GM23338 (cell line): ENCODE measurements around the gene GPR171. TPM values are rescaled to one million over a fixed set of nuclear protein-coding genes. Genes with fewer than 3 reads are reported as not detected.

Source experiments
- ATAC-seq: fragments of 200-7000 bp; cut with Tn5 transposase; 3 replicates; pipeline ENCODE4 v1.9.1; 2020
- DNase-seq: peaks from one replicate; pipeline ENCODE4 v3.0.0-alpha.2; 2015; ENCODE audit warnings: low spot score
- H2AFZ ChIP-seq: fragments of 200-600 bp; sonication (generic); 2 replicates; pipeline ENCODE4 v1.8.0; 2016; ENCODE audit warnings: antibody characterized with exemption, mild to moderate bottlenecking, moderate library complexity
- H3F3A ChIP-seq: fragments of 200-600 bp; sonication (generic); replicated peaks from 2 replicates; pipeline ENCODE4 v1.8.0; 2017; ENCODE audit warnings: antibody characterized with exemption, mixed run types, low read depth
- H3K27ac ChIP-seq: fragments of 200-600 bp; sonication (generic); 2 replicates; pipeline ENCODE4 v1.6.1; 2016; ENCODE audit warnings: low read depth
- H3K27me3 ChIP-seq: fragments of 200-600 bp; sonication (generic); 2 replicates; pipeline ENCODE4 v1.8.0; 2016; ENCODE audit warnings: mild to moderate bottlenecking, mixed run types, moderate library complexity; ENCODE audit not compliant: insufficient read depth
- H3K36me3 ChIP-seq: fragments of 200-600 bp; sonication (generic); 2 replicates; pipeline ENCODE4 v1.8.0; 2016; ENCODE audit warnings: mild to moderate bottlenecking; ENCODE audit not compliant: insufficient read depth
- H3K4me1 ChIP-seq: fragments of 200-600 bp; sonication (generic); 2 replicates; pipeline ENCODE4 v1.8.0; 2016; ENCODE audit warnings: mild to moderate bottlenecking, moderate library complexity; ENCODE audit not compliant: insufficient read depth
- H3K4me2 ChIP-seq: fragments of 200-600 bp; sonication (generic); 2 replicates; pipeline ENCODE4 v1.7.1; 2017; ENCODE audit warnings: mixed run types
- H3K4me3 ChIP-seq: fragments of 200-600 bp; sonication (generic); 2 replicates; pipeline ENCODE4 v1.6.1; 2016; ENCODE audit warnings: mixed run types
- H3K79me2 ChIP-seq: fragments of 200-600 bp; sonication (generic); replicated peaks from 2 replicates; pipeline ENCODE4 v1.8.0; 2017; ENCODE audit warnings: mild to moderate bottlenecking; ENCODE audit not compliant: insufficient read depth
- H3K9me2 ChIP-seq: fragments of 200-600 bp; sonication (generic); 2 replicates; pipeline ENCODE4 v1.8.0; 2017; ENCODE audit not compliant: insufficient read depth
- H4K20me1 ChIP-seq: fragments of 200-600 bp; sonication (generic); replicated peaks from 2 replicates; pipeline ENCODE4 v1.8.0; 2017; ENCODE audit warnings: mild to moderate bottlenecking; ENCODE audit not compliant: insufficient read depth
- H3K27ac Mint-ChIP-seq: 2 replicates; pipeline ENCODE4 v1.8.0; 2020; ENCODE audit warnings: inconsistent platforms, mild to moderate bottlenecking, moderate library complexity, mixed read lengths
- H3K27me3 Mint-ChIP-seq: 3 replicates; pipeline ENCODE4 v1.8.0; 2022; ENCODE audit warnings: low read depth, mild to moderate bottlenecking, moderate library complexity, mixed read lengths, inconsistent platforms; ENCODE audit not compliant: insufficient read depth, poor library complexity
- H3K36me3 Mint-ChIP-seq: 3 replicates; pipeline ENCODE4 v1.8.0; 2021; ENCODE audit warnings: low read depth, mild to moderate bottlenecking, inconsistent platforms, moderate library complexity, mixed read lengths
- H3K4me1 Mint-ChIP-seq: 3 replicates; pipeline ENCODE4 v1.8.0; 2020; ENCODE audit warnings: mild to moderate bottlenecking, inconsistent platforms, mixed read lengths
- H3K4me3 Mint-ChIP-seq: 3 replicates; pipeline ENCODE4 v1.8.0; 2021; ENCODE audit warnings: moderate library complexity, mild to moderate bottlenecking, inconsistent platforms, mixed read lengths
- H3K9me3 Mint-ChIP-seq: 3 replicates; pipeline ENCODE4 v1.8.0; 2020; ENCODE audit warnings: moderate library complexity, mild to moderate bottlenecking, inconsistent platforms, mixed read lengths
- ETS1 ChIP-seq: IDR thresholded peaks from 2 replicates; pipeline ENCODE4 v1.6.1; 2016; ENCODE audit warnings: antibody characterized with exemption
- EZH2 ChIP-seq: fragments of 200-600 bp; sonication (generic); IDR thresholded peaks from one replicate; pipeline ENCODE4 v1.8.0; 2017; ENCODE audit warnings: antibody characterized with exemption, mild to moderate bottlenecking, low read depth; ENCODE audit not compliant: unreplicated experiment
- EZH2phosphoT487 ChIP-seq: fragments of 200-600 bp; sonication (generic); IDR thresholded peaks from one replicate; pipeline ENCODE4 v1.8.1; 2018; ENCODE audit warnings: antibody characterized with exemption; ENCODE audit not compliant: unreplicated experiment
- NANOG ChIP-seq: IDR thresholded peaks from 2 replicates; pipeline ENCODE4 v1.6.1; 2016; ENCODE audit warnings: antibody characterized with exemption, borderline replicate concordance
- POLR2AphosphoS5 ChIP-seq: IDR thresholded peaks from 2 replicates; pipeline ENCODE4 v1.6.1; 2016; ENCODE audit warnings: antibody characterized with exemption, low read depth
- REST ChIP-seq: IDR thresholded peaks from one replicate; pipeline ENCODE4 v1.6.1; 2018; ENCODE audit warnings: antibody characterized with exemption; ENCODE audit not compliant: unreplicated experiment
- ZNF114 ChIP-seq: fragments of 250-450 bp; sonication (Bioruptor Pico); IDR thresholded peaks from 2 replicates; pipeline ENCODE4 v1.5.0; 2020; ENCODE audit warnings: mild to moderate bottlenecking, moderate library complexity
- ZNF331 ChIP-seq: fragments of 250-450 bp; sonication (Bioruptor Pico); IDR thresholded peaks from 2 replicates; pipeline ENCODE4 v1.5.0; 2020; ENCODE audit warnings: low read depth, mild to moderate bottlenecking, moderate library complexity
- polyA plus RNA-seq: library from polyadenylated mRNA; unstranded; fragments of >200 nt; fragmentation: Nextera tagmentation; extraction: Ambion mirVana; gene quantifications from 2 replicates; pipeline ENCODE4 v1.2.1, GENCODE V29; 2016
- total RNA-seq: library from RNA; depleted of rRNA; stranded (reverse); fragments of >200 nt; shearing (Covaris generic); gene quantifications from 2 replicates; pipeline ENCODE4 v1.2.3, GENCODE V29; 2014
- TF ChIP-seq, protein P1 (sequence below): fragments of 250-450 bp; sonication (Bioruptor Pico); IDR thresholded peaks from 2 replicates; pipeline ENCODE4 v1.5.0; 2020; ENCODE audit warnings: mild to moderate bottlenecking, moderate library complexity

Gene GPR171
- total and polyA plus RNA-seq, 2 experiments from 2014 or later, result 3.4 TPM; not detected in 1

DNA sequence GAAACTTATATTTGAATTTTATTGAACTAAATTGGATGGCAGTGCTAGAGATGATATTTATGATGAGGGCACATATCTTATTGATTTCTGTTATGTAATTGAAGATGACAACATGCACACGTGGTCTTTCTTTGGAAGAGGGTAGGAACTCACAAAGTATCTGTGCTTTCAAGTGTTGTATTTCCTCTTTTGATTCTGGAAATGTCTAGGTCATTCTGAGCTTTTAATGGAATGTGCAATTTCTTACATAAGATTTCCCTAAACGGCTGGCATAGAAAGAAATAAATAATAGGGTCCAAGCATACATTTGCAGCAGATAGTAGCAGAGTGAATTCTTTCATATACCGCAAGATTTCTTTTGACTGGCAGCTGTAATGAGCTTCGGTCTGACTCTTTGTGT lies 10.1 kb upstream of the GPR171 start:
- TF ChIP-seq ETS1 (no peak), EZH2 (no peak), ZNF331 (no peak), NANOG (no peak), ZNF114 (no peak), POLR2AphosphoS5 (no peak), EZH2phosphoT487 (no peak), REST (no peak)
- TF ChIP-seq, protein P1, sequence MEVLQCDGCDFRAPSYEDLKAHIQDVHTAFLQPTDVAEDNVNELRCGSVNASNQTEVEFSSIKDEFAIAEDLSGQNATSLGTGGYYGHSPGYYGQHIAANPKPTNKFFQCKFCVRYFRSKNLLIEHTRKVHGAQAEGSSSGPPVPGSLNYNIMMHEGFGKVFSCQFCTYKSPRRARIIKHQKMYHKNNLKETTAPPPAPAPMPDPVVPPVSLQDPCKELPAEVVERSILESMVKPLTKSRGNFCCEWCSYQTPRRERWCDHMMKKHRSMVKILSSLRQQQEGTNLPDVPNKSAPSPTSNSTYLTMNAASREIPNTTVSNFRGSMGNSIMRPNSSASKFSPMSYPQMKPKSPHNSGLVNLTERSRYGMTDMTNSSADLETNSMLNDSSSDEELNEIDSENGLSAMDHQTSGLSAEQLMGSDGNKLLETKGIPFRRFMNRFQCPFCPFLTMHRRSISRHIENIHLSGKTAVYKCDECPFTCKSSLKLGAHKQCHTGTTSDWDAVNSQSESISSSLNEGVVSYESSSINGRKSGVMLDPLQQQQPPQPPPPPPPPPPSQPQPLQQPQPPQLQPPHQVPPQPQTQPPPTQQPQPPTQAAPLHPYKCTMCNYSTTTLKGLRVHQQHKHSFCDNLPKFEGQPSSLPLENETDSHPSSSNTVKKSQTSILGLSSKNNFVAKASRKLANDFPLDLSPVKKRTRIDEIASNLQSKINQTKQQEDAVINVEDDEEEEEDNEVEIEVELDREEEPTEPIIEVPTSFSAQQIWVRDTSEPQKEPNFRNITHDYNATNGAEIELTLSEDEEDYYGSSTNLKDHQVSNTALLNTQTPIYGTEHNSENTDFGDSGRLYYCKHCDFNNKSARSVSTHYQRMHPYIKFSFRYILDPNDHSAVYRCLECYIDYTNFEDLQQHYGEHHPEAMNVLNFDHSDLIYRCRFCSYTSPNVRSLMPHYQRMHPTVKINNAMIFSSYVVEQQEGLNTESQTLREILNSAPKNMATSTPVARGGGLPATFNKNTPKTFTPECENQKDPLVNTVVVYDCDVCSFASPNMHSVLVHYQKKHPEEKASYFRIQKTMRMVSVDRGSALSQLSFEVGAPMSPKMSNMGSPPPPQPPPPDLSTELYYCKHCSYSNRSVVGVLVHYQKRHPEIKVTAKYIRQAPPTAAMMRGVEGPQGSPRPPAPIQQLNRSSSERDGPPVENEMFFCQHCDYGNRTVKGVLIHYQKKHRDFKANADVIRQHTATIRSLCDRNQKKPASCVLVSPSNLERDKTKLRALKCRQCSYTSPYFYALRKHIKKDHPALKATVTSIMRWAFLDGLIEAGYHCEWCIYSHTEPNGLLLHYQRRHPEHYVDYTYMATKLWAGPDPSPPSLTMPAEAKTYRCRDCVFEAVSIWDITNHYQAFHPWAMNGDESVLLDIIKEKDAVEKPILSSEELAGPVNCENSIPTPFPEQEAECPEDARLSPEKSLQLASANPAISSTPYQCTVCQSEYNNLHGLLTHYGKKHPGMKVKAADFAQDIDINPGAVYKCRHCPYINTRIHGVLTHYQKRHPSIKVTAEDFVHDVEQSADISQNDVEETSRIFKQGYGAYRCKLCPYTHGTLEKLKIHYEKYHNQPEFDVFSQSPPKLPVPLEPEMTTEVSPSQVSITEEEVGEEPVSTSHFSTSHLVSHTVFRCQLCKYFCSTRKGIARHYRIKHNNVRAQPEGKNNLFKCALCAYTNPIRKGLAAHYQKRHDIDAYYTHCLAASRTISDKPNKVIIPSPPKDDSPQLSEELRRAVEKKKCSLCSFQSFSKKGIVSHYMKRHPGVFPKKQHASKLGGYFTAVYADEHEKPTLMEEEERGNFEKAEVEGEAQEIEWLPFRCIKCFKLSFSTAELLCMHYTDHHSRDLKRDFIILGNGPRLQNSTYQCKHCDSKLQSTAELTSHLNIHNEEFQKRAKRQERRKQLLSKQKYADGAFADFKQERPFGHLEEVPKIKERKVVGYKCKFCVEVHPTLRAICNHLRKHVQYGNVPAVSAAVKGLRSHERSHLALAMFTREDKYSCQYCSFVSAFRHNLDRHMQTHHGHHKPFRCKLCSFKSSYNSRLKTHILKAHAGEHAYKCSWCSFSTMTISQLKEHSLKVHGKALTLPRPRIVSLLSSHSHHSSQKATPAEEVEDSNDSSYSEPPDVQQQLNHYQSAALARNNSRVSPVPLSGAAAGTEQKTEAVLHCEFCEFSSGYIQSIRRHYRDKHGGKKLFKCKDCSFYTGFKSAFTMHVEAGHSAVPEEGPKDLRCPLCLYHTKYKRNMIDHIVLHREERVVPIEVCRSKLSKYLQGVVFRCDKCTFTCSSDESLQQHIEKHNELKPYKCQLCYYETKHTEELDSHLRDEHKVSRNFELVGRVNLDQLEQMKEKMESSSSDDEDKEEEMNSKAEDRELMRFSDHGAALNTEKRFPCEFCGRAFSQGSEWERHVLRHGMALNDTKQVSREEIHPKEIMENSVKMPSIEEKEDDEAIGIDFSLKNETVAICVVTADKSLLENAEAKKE (CRISPR knock-in tag), result no peak

More for the DNA sequence above, 10.1 kb upstream of the GPR171 start:
- H3K27ac ChIP-seq, result no peak overlapping the region
- H3K79me2 ChIP-seq, result no peaks in the 10 kb centered on the region
- no peaks in the 10 kb centered on the region for H3K27me3 ChIP-seq
- Mint-ChIP-seq H3K36me3 (no peaks in the 10 kb centered on the region), H3K4me3 (no peak overlapping the region), H3K9me3 (no peaks in the 10 kb centered on the region), H3K27me3 (no peaks in the 10 kb centered on the region), H3K4me1 (peaks cover 27% of the 10 kb centered on the region), H3K27ac (no peak overlapping the region)
- no peak overlapping the region for H3K4me2 ChIP-seq
- DNase-seq (no peak), ATAC-seq (no peak)
- H2AFZ ChIP-seq, result no peak overlapping the region
- no peaks in the 10 kb centered on the region for H4K20me1 ChIP-seq
- no peaks in the 10 kb centered on the region for H3K36me3 ChIP-seq
- no peak overlapping the region for H3K4me3 ChIP-seq
- H3K4me1 ChIP-seq, result peaks cover 19% of the 10 kb centered on the region
- no peaks in the 10 kb centered on the region for H3F3A ChIP-seq
- H3K9me2 ChIP-seq, result no peaks in the 10 kb centered on the region
